ENCODE measurements around the gene PKN2.

Gene PKN2

GRCh38 chr1:88658419-88658818 lies 25.7 kb upstream of the PKN2 start:
- peaks cover 4% of the 10 kb centered on the region for H3K36me3 Mint-ChIP-seq (ENCODE audit: insufficient read depth)
- DNase-seq (ENCODE audit: low spot score in 2 of 2) (no peak), ATAC-seq (replicated peaks; ENCODE audit: extremely low read depth, poor library complexity, severe bottlenecking) (no peak)
- no peaks in the 10 kb centered on the region for H3K9me3 Mint-ChIP-seq
- no peaks in the 10 kb centered on the region for H3K27me3 Mint-ChIP-seq
- no peak overlapping the region for H3K4me3 Mint-ChIP-seq
- H3K27ac Mint-ChIP-seq (ENCODE audit: low read depth): no peak overlapping the region
- H3K4me1 Mint-ChIP-seq: no peaks in the 10 kb centered on the region

- Mint-ChIP-seq H3K27me3 (no peaks in the 10 kb centered on the region), H3K27ac (ENCODE audit: low read depth) (no peak overlapping the region), H3K9me3 (no peaks in the 10 kb centered on the region), H3K36me3 (ENCODE audit: insufficient read depth) (peaks cover 4% of the 10 kb centered on the region), H3K4me3 (no peak overlapping the region), H3K4me1 (no peaks in the 10 kb centered on the region)
- ATAC-seq (replicated peaks; ENCODE audit: extremely low read depth, poor library complexity, severe bottlenecking): no peak
- DNase-seq (ENCODE audit: low spot score in 2 of 2): no peak
Measured at GRCh38 chr1:88659552-88659951, 24.5 kb upstream of the PKN2 start.

- no peaks in the 10 kb centered on the region for H3K4me1 Mint-ChIP-seq
- H3K36me3 Mint-ChIP-seq (ENCODE audit: insufficient read depth): peaks cover 3% of the 10 kb centered on the region
- DNase-seq (ENCODE audit: low spot score in 2 of 2): no peak
- ATAC-seq (replicated peaks; ENCODE audit: extremely low read depth, poor library complexity, severe bottlenecking): no peak
- peak overlapping the region; percentile 8 for H3K4me3 Mint-ChIP-seq
- H3K27me3 Mint-ChIP-seq: peaks cover 16% of the 10 kb centered on the region
- H3K27ac Mint-ChIP-seq (ENCODE audit: low read depth): peak overlapping the region; percentile 22
- H3K9me3 Mint-ChIP-seq: no peaks in the 10 kb centered on the region
Measured at GRCh38 chr1:88661188-88661587, 22.9 kb upstream of the PKN2 start.

GRCh38 chr1:88661951-88662699 lies 21.9 kb upstream of the PKN2 start:
- Mint-ChIP-seq H3K4me3 (no peak overlapping the region), H3K36me3 (ENCODE audit: insufficient read depth) (peaks cover 2% of the 10 kb centered on the region), H3K27ac (ENCODE audit: low read depth) (no peak overlapping the region), H3K27me3 (peaks cover 26% of the 10 kb centered on the region), H3K9me3 (no peaks in the 10 kb centered on the region), H3K4me1 (no peaks in the 10 kb centered on the region)
- DNase-seq (ENCODE audit: low spot score in 2 of 2) (no peak), ATAC-seq (replicated peaks; ENCODE audit: extremely low read depth, poor library complexity, severe bottlenecking) (no peak)

- H3K36me3 Mint-ChIP-seq (ENCODE audit: insufficient read depth): peaks cover 2% of the 10 kb centered on the region
- no peaks in the 10 kb centered on the region for H3K9me3 Mint-ChIP-seq
- no peak for DNase-seq (ENCODE audit: low spot score in 2 of 2)
- no peak for ATAC-seq (replicated peaks; ENCODE audit: extremely low read depth, poor library complexity, severe bottlenecking)
- H3K27me3 Mint-ChIP-seq: peaks cover 27% of the 10 kb centered on the region
- no peak overlapping the region for H3K27ac Mint-ChIP-seq (ENCODE audit: low read depth)
- no peaks in the 10 kb centered on the region for H3K4me1 Mint-ChIP-seq
- no peak overlapping the region for H3K4me3 Mint-ChIP-seq
Measured at GRCh38 chr1:88662723-88663122, 21.4 kb upstream of the PKN2 start.

- DNase-seq (ENCODE audit: low spot score in 2 of 2): no peak
- ATAC-seq (replicated peaks; ENCODE audit: extremely low read depth, poor library complexity, severe bottlenecking): no peak
- H3K27ac Mint-ChIP-seq (ENCODE audit: low read depth): no peak overlapping the region
- H3K4me3 Mint-ChIP-seq: no peak overlapping the region
- peaks cover 47% of the 10 kb centered on the region for H3K27me3 Mint-ChIP-seq
- H3K9me3 Mint-ChIP-seq: no peaks in the 10 kb centered on the region
- no peaks in the 10 kb centered on the region for H3K4me1 Mint-ChIP-seq
- no peaks in the 10 kb centered on the region for H3K36me3 Mint-ChIP-seq (ENCODE audit: insufficient read depth)
Measured at GRCh38 chr1:88668405-88668804, 15.7 kb upstream of the PKN2 start.

GRCh38 chr1:88670462-88670861 lies 13.6 kb upstream of the PKN2 start:
- H3K4me1 Mint-ChIP-seq: no peaks in the 10 kb centered on the region
- no peak overlapping the region for H3K4me3 Mint-ChIP-seq
- peaks cover 38% of the 10 kb centered on the region for H3K27me3 Mint-ChIP-seq
- DNase-seq (ENCODE audit: low spot score in 2 of 2): no peak
- no peaks in the 10 kb centered on the region for H3K36me3 Mint-ChIP-seq (ENCODE audit: insufficient read depth)
- no peak overlapping the region for H3K27ac Mint-ChIP-seq (ENCODE audit: low read depth)
- no peaks in the 10 kb centered on the region for H3K9me3 Mint-ChIP-seq
- ATAC-seq (replicated peaks; ENCODE audit: extremely low read depth, poor library complexity, severe bottlenecking): no peak

GRCh38 chr1:88673446-88673845 lies 10.6 kb upstream of the PKN2 start:
- ATAC-seq (replicated peaks; ENCODE audit: extremely low read depth, poor library complexity, severe bottlenecking) (no peak), DNase-seq (ENCODE audit: low spot score in 2 of 2) (no peak)
- Mint-ChIP-seq H3K9me3 (no peaks in the 10 kb centered on the region), H3K4me1 (no peaks in the 10 kb centered on the region), H3K27me3 (peaks cover 13% of the 10 kb centered on the region), H3K4me3 (no peak overlapping the region), H3K36me3 (ENCODE audit: insufficient read depth) (no peaks in the 10 kb centered on the region), H3K27ac (ENCODE audit: low read depth) (no peak overlapping the region)

- Mint-ChIP-seq H3K36me3 (ENCODE audit: insufficient read depth) (peaks cover 3% of the 10 kb centered on the region), H3K27ac (ENCODE audit: low read depth) (no peak overlapping the region), H3K4me3 (no peak overlapping the region)
Measured at GRCh38 chr1:88678405-88678804, 5.7 kb upstream of the PKN2 start.

GRCh38 chr1:88680471-88680870 lies 3.6 kb upstream of the PKN2 start:
- Mint-ChIP-seq H3K4me3 (no peak overlapping the region), H3K36me3 (ENCODE audit: insufficient read depth) (peaks cover 18% of the 10 kb centered on the region), H3K27ac (ENCODE audit: low read depth) (no peak overlapping the region), H3K4me1 (peaks cover 20% of the 10 kb centered on the region), H3K27me3 (no peaks in the 10 kb centered on the region), H3K9me3 (no peaks in the 10 kb centered on the region)
- no peak for ATAC-seq (replicated peaks; ENCODE audit: extremely low read depth, poor library complexity, severe bottlenecking)
- no peak for DNase-seq (ENCODE audit: low spot score in 2 of 2)

More at GRCh38 chr1:88678405-88678804, 5.7 kb upstream of the PKN2 start:
- DNase-seq (ENCODE audit: low spot score in 2 of 2) (no peak), ATAC-seq (replicated peaks; ENCODE audit: extremely low read depth, poor library complexity, severe bottlenecking) (no peak)
- Mint-ChIP-seq H3K4me1 (peaks cover 9% of the 10 kb centered on the region), H3K27me3 (no peaks in the 10 kb centered on the region), H3K9me3 (no peaks in the 10 kb centered on the region)

- H3K4me1 Mint-ChIP-seq: peaks cover 20% of the 10 kb centered on the region
- H3K36me3 Mint-ChIP-seq (ENCODE audit: insufficient read depth): peaks cover 18% of the 10 kb centered on the region
- no peaks in the 10 kb centered on the region for H3K27me3 Mint-ChIP-seq
- ATAC-seq (replicated peaks; ENCODE audit: extremely low read depth, poor library complexity, severe bottlenecking) (no peak), DNase-seq (ENCODE audit: low spot score in 2 of 2) (no peak)
- no peaks in the 10 kb centered on the region for H3K9me3 Mint-ChIP-seq
- H3K4me3 Mint-ChIP-seq: no peak overlapping the region
- H3K27ac Mint-ChIP-seq (ENCODE audit: low read depth): no peak overlapping the region
Measured at GRCh38 chr1:88680911-88681622, 3.0 kb upstream of the PKN2 start.

GRCh38 chr1:88684482-88685258 lies 597 bp downstream of the PKN2 start:
- DNase-seq (ENCODE audit: low spot score in 2 of 2) (peak; percentile 20 to 47), ATAC-seq (replicated peaks; ENCODE audit: extremely low read depth, poor library complexity, severe bottlenecking) (peak; percentile 35)
- peaks cover 25% of the 10 kb centered on the region for H3K4me1 Mint-ChIP-seq

More at GRCh38 chr1:88684482-88685258, 597 bp downstream of the PKN2 start:
- H3K27ac Mint-ChIP-seq (ENCODE audit: low read depth): peak overlapping the region; percentile 97
- H3K27me3 Mint-ChIP-seq: no peaks in the 10 kb centered on the region
- H3K36me3 Mint-ChIP-seq (ENCODE audit: insufficient read depth): peaks cover 25% of the 10 kb centered on the region
- peak overlapping the region; percentile 98 for H3K4me3 Mint-ChIP-seq
- H3K9me3 Mint-ChIP-seq: no peaks in the 10 kb centered on the region

All from central memory CD8-positive, alpha-beta T cell (primary cell).